Measurements from ENCODE around the gene MFRP.
"Not testable (repeated sequence)": the region's sequence is repeated elsewhere in the genome, so short reads cannot be mapped to it uniquely, and the experiment has no call there.

Gene MFRP

GRCh38 chr11:119346605-119347004 is at the start of gene MFRP:
MFRP (minus strand) TSS chr11:119346705; CDS start chr11:119346513, 192 bp downstream.
- H3K4me3 ChIP-seq (ENCODE audit: low read depth, low read length) = no peak within 1 kb of the TSS
- no peak for TF ChIP-seq CTCF (IDR thresholded peaks at IDR 0.05; ENCODE audit: borderline replicate concordance, insufficient read depth, low read depth, low read length)

- TF ChIP-seq CTCF (IDR thresholded peaks at IDR 0.05; ENCODE audit: borderline replicate concordance, insufficient read depth, low read depth, low read length) = no peak
- H3K4me3 ChIP-seq (ENCODE audit: low read depth, low read length) = no peak overlapping the region
Measured at GRCh38 chr11:119391275-119391674, 44.8 kb upstream of the MFRP start.

- peak; percentile 68 for TF ChIP-seq CTCF (IDR thresholded peaks at IDR 0.05; ENCODE audit: borderline replicate concordance, insufficient read depth, low read depth, low read length)
- H3K4me3 ChIP-seq (ENCODE audit: low read depth, low read length) = no peak overlapping the region
Measured at GRCh38 chr11:119389611-119390254, 43.2 kb upstream of the MFRP start.

GRCh38 chr11:119388103-119388502 is 41.6 kb upstream of the MFRP start:
- TF ChIP-seq CTCF (IDR thresholded peaks at IDR 0.05; ENCODE audit: borderline replicate concordance, insufficient read depth, low read depth, low read length) = no peak
- H3K4me3 ChIP-seq (ENCODE audit: low read depth, low read length) = no peak overlapping the region

- no peak for TF ChIP-seq CTCF (IDR thresholded peaks at IDR 0.05; ENCODE audit: borderline replicate concordance, insufficient read depth, low read depth, low read length)
- no peak overlapping the region for H3K4me3 ChIP-seq (ENCODE audit: low read depth, low read length)
Measured at GRCh38 chr11:119384332-119384731, 37.8 kb upstream of the MFRP start.

- H3K4me3 ChIP-seq (ENCODE audit: low read depth, low read length) = not testable (repeated sequence)
Measured at GRCh38 chr11:119382513-119382912, 36.0 kb upstream of the MFRP start.

GRCh38 chr11:119382101-119382500 is 35.6 kb upstream of the MFRP start:
- TF ChIP-seq CTCF (IDR thresholded peaks at IDR 0.05; ENCODE audit: borderline replicate concordance, insufficient read depth, low read depth, low read length) = no peak
- peak overlapping the region; percentile 44 for H3K4me3 ChIP-seq (ENCODE audit: low read depth, low read length)
